Fibroblast of skin of right quadriceps (primary cell): ENCODE results near the gene GRPEL1.

ENCODE experiments used
- DNase-seq: peaks from one replicate; pipeline ENCODE4 v3.0.0-alpha.2; 2013

The GRPEL1 gene

GRCh38 chr4:7021355-7021754 is 46.5 kb downstream of the GRPEL1 start:
- DNase-seq, result no peak

GRCh38 chr4:7020856-7021255 is 47.0 kb downstream of the GRPEL1 start:
- DNase-seq, result no peak

GRCh38 chr4:7020290-7020689 is 47.6 kb downstream of the GRPEL1 start:
- DNase-seq, result no peak

- no peak for DNase-seq
These were observed 48.5 kb downstream of the GRPEL1 start for GRCh38 chr4:7019367-7019766.

- no peak for DNase-seq
These were observed 49.6 kb downstream of the GRPEL1 start for GRCh38 chr4:7018281-7018680.

- DNase-seq, result no peak
These were observed 50.3 kb downstream of the GRPEL1 start for GRCh38 chr4:7017446-7018048.

GRCh38 chr4:7016512-7016911 is 51.4 kb downstream of the GRPEL1 start:
- no peak for DNase-seq

- no peak for DNase-seq
These were observed 51.8 kb downstream of the GRPEL1 start for GRCh38 chr4:7016086-7016485.

GRCh38 chr4:7015383-7016035 is 52.4 kb downstream of the GRPEL1 start:
- DNase-seq, result no peak

- no peak for DNase-seq
These were observed 53.0 kb downstream of the GRPEL1 start for GRCh38 chr4:7014815-7015214.

GRCh38 chr4:7013175-7013574 is 54.7 kb downstream of the GRPEL1 start:
- DNase-seq, result no peak

- no peak for DNase-seq
These were observed 58.3 kb downstream of the GRPEL1 start for GRCh38 chr4:7009564-7009963.
